ENCODE measurements around the gene MYL9.

- TF ChIP-seq REST (IDR thresholded peaks at IDR 0.05; ENCODE audit: low read depth, low read length) (no peak), IRF3 (IDR thresholded peaks at IDR 0.05; ENCODE audit: low read depth, low read length) (no peak), MAX (IDR thresholded peaks at IDR 0.05; ENCODE audit: low read depth) (no peak), USF2 (IDR thresholded peaks at IDR 0.05; ENCODE audit: borderline replicate concordance, low read depth, low read length) (no peak), TCF12 (IDR thresholded peaks at IDR 0.05) (no peak), FOXM1 (IDR thresholded peaks at IDR 0.05; ENCODE audit: low read depth) (no peak), YY1 (IDR thresholded peaks at IDR 0.05; ENCODE audit: low read depth) (no peak)
- TF ChIP-seq, protein P1, sequence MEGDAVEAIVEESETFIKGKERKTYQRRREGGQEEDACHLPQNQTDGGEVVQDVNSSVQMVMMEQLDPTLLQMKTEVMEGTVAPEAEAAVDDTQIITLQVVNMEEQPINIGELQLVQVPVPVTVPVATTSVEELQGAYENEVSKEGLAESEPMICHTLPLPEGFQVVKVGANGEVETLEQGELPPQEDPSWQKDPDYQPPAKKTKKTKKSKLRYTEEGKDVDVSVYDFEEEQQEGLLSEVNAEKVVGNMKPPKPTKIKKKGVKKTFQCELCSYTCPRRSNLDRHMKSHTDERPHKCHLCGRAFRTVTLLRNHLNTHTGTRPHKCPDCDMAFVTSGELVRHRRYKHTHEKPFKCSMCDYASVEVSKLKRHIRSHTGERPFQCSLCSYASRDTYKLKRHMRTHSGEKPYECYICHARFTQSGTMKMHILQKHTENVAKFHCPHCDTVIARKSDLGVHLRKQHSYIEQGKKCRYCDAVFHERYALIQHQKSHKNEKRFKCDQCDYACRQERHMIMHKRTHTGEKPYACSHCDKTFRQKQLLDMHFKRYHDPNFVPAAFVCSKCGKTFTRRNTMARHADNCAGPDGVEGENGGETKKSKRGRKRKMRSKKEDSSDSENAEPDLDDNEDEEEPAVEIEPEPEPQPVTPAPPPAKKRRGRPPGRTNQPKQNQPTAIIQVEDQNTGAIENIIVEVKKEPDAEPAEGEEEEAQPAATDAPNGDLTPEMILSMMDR (IDR thresholded peaks at IDR 0.05), result no peak
Measured at GRCh38 chr20:36591281-36591680, 50.0 kb downstream of the MYL9 start.

Measured in SK-N-SH (cell line).